ENCODE data around the gene IDS.

Gene IDS

DNA sequence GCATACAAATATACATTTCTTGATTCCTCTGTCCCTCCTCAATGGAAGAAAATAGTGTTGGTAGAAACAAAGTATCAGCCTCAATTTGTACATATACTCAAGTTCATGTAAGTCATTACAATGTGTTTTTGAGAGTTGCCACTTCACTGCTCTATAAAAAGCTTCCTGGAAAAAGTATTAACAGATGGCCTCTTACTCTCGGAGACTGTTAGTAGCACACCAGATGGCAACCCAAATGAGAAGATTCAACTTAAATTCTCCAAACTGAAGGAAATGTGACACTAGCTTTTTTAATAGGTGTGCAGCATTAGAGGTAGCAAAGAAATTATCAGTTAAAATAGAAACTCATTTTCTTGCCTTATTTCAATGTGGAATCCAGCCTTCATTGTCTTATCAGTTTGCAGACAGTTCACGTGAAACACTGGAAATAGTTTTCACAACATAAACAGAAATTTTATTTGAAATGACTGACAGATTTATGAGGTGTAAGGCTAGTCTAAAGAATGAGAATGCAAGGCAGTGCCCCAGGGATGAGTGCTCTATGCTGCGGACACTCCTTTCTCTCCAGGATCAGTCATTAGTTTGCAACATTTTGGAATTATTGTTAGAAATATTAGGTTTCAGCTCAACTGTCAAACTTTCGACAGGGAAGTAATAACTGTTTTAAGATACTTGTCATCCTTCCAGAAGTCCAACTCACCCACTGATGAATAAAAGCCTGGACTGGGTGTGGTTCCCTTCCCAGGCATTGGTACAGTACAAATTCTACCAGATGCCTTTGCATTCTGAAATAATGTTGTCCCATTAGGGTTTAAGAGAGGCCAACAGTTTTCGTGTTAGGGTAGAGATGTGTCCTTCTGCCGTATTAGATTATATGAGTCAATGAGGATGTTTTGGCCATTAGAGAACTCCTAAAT, 50.9 kb downstream of the IDS start:
- DNase-seq = no peak

DNA sequence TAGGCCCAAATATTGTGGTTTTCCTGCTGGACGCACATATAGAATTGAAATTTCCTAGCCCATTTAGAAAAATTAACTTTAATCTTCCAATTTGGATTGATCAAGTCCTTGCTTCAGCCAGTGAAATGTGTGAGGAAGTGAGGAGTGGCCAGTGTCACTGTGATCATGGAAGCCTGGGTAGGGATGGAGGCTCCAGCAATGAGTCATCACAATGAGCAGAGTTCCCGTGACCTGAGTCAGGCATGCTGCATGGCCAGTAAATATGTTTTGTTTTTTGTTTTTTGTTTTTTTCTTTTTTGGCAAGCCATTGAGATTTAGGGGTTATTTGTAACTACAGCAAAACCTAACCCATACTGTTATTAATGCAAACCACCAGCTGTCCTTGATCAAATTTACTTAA, 52.1 kb downstream of the IDS start:
- DNase-seq = no peak

DNA sequence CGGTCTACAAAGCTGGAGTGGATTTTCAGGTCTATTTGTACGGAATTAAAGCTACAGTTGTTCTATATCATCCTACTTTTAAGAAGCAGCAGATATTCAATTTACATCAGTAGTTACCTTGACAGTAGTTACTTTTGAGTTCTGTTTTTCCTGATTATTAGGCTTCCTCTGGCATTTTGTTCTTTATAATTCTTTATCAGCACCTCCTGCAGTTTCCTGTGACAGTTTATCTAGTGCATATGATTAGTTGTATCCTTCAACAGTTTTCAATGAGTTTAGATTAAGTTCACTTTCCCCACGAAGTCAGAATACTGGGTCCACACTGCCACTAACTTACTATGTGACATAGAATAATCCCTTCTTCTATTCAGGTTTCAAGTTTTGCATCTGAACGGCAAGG, 71.7 kb downstream of the IDS start:
- no peak for DNase-seq

DNA sequence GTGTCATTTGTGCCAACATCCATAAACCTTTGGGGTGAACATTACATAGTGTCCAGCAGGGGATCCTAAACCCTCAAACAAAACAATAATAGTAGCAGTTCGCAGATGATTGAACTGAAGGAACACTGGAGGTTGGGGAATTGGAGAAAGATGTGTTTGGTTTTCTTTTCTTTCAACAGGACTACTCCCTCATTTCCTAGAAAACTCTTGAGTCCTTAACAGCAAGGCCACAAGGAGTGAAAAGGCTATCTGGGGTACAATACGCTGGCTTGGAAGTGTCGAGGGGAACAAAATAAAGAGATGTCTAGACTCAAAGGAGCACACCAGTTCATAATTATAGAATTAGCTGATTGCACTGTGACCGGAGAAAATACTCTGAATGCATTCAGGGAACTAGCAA, 72.1 kb downstream of the IDS start:
- no peak for DNase-seq
